CD4-positive, alpha-beta T cell (primary cell): ENCODE data around the gene FIZ1. TPM values are rescaled to one million over a fixed set of nuclear protein-coding genes. Genes with fewer than 3 reads are reported as not detected.
A peak's percentile ranks its signal among the peaks of the same experiment; 100 is the strongest.

Source experiments
- ATAC-seq: fragments of 200-7000 bp; cut with Tn5 transposase; one replicate; pipeline ENCODE4 v1.10.0; 2022; ENCODE audit warnings: mild to moderate bottlenecking; ENCODE audit not compliant: poor library complexity
- CTCF ChIA-PET: fragments of 350-600 bp; sonication (Branson Sonifier 250); formaldehyde crosslinking; loops from one replicate; lab custom pipeline; 2021; ENCODE audit warnings: antibody characterized with exemption, inconsistent platforms; lab: Charles Lee
- POLR2A ChIA-PET: fragments of 350-600 bp; sonication (Branson Sonifier 250); formaldehyde crosslinking; loops from one replicate; lab custom pipeline; 2021; ENCODE audit warnings: antibody characterized with exemption, inconsistent platforms; lab: Charles Lee
- DNase-seq, 14 experiments: peaks; one replicate each; pipeline ENCODE4 v3.0.0-alpha.2; 2013 to 2020; ENCODE audit warnings: mixed read lengths in 2 of 14
- H3K27ac ChIP-seq, 2 donors: one replicate each; pipeline versions ENCODE4 v1.5.1 to v1.7.0; 2013; ENCODE audit warnings: low read length in 2 of 2, low read depth in 1 of 2, mild to moderate bottlenecking in 1 of 2
- H3K27me3 ChIP-seq, 2 experiments: 1 replicate in 1 of 2; 2 replicates in 1 of 2; pipeline versions ENCODE4 v1.6.1 to v1.7.0; 2013; ENCODE audit warnings: low read length in 2 of 2, control low read depth in 1 of 2, mild to moderate bottlenecking in 1 of 2, moderate library complexity in 1 of 2; ENCODE audit not compliant: insufficient read depth in 2 of 2, control insufficient read depth in 1 of 2
- H3K36me3 ChIP-seq: one replicate; pipeline ENCODE4 v1.6.1; 2013; ENCODE audit warnings: low read length, control low read depth; ENCODE audit not compliant: insufficient read depth
- H3K4me1 ChIP-seq: one replicate; pipeline ENCODE4 v1.6.1; 2013; ENCODE audit warnings: low read length, control low read depth; ENCODE audit not compliant: insufficient read depth
- H3K4me3 ChIP-seq: one replicate; pipeline ENCODE4 v1.5.1; 2013; ENCODE audit warnings: mild to moderate bottlenecking, low read length, moderate library complexity
- H3K9me3 ChIP-seq, 2 experiments: 1 replicate in 1 of 2; 2 replicates in 1 of 2; pipeline versions ENCODE4 v1.6.1 to v1.7.0; 2013; ENCODE audit warnings: low read length in 2 of 2, mild to moderate bottlenecking in 2 of 2, control low read depth in 1 of 2, moderate library complexity in 1 of 2; ENCODE audit not compliant: control insufficient read depth in 1 of 2, insufficient read depth in 1 of 2
- H3K27ac Mint-ChIP-seq: one replicate; pipeline ENCODE4 v1.8.0; 2020; ENCODE audit warnings: mixed read lengths
- H3K27me3 Mint-ChIP-seq: one replicate; pipeline ENCODE4 v1.8.0; 2021; ENCODE audit warnings: mixed read lengths
- H3K36me3 Mint-ChIP-seq: one replicate; pipeline ENCODE4 v1.8.0; 2021; ENCODE audit warnings: low read depth, mixed read lengths
- H3K4me1 Mint-ChIP-seq: one replicate; pipeline ENCODE4 v1.8.0; 2021; ENCODE audit warnings: low read depth, mixed read lengths
- H3K4me3 Mint-ChIP-seq: one replicate; pipeline ENCODE4 v1.8.0; 2020; ENCODE audit warnings: mild to moderate bottlenecking, mixed read lengths
- H3K9me3 Mint-ChIP-seq: one replicate; pipeline ENCODE4 v1.8.0; 2020; ENCODE audit warnings: mixed read lengths
- CTCF ChIP-seq: fragments of 200-600 bp; IDR thresholded peaks from one replicate; pipeline ENCODE4 v1.8.0; 2022; ENCODE audit warnings: antibody characterized with exemption, mild to moderate bottlenecking
- intact Hi-C, 2 experiments: fragments of 100-400 bp; cut with DNase I in 1 of 2; cut with micrococcal nuclease in 1 of 2; formaldehyde crosslinking; loops; one replicate each; pipeline versions ENCODE4 v1.15.1 to v1.9.0; 2023 to 2025; cut with DNase I, micrococcal nuclease
- total RNA-seq, 174 experiments: library from RNA in 2 of 174; stranded (reverse) in 2 of 174; gene quantifications; one replicate each; pipeline ENCODE4 v1.2.3 and lab custom pipeline; 2021 to 2026

Gene FIZ1
- total RNA-seq, 2 experiments from 2014 or later = 5.5 to 7.3 TPM

- Histone ChIP-seq H3K4me3 (no peak overlapping the region), H3K4me1 (peaks cover 56% of the 10 kb centered on the region), H3K27me3 (no peaks in the 10 kb centered on the region), H3K27ac (no peak overlapping the region), H3K36me3 (peaks cover 8% of the 10 kb centered on the region), H3K9me3 (no peaks in the 10 kb centered on the region)
- intact Hi-C loops = loop anchor here in 1 of 2 experiments (1.0 kb wide), 1 partner anchor 18 kb away; the partner anchor contains the start of gene ZNF865
- peak overlapping the region; percentile 100 for H3K27ac Mint-ChIP-seq
- peaks cover 56% of the 10 kb centered on the region for H3K4me1 Mint-ChIP-seq
- CTCF ChIA-PET = interaction anchor here (1.1 to 5.4 kb wide), 3 partner anchors 8 to 119 kb away, joined by 3 to 60 read pairs (median 3); partner anchors contain the start of gene ZNF865
- ATAC-seq = no peak
- H3K36me3 Mint-ChIP-seq = peaks cover 28% of the 10 kb centered on the region
- TF ChIP-seq CTCF = no peak
- DNase-seq = no peak
- H3K27me3 Mint-ChIP-seq = no peaks in the 10 kb centered on the region
- POLR2A ChIA-PET = interaction anchor here (2.7 to 4.8 kb wide), 4 partner anchors 10 to 24 kb away, joined by 11 to 50 read pairs (median 44); partner anchors contain the start of genes FIZ1, ZNF524 and ZNF865
- H3K9me3 Mint-ChIP-seq = no peaks in the 10 kb centered on the region
- H3K4me3 Mint-ChIP-seq = peak overlapping the region; percentile 15
Measured at GRCh38 chr19:55623130-55623529, 23.8 kb upstream of the FIZ1 start.

DNA sequence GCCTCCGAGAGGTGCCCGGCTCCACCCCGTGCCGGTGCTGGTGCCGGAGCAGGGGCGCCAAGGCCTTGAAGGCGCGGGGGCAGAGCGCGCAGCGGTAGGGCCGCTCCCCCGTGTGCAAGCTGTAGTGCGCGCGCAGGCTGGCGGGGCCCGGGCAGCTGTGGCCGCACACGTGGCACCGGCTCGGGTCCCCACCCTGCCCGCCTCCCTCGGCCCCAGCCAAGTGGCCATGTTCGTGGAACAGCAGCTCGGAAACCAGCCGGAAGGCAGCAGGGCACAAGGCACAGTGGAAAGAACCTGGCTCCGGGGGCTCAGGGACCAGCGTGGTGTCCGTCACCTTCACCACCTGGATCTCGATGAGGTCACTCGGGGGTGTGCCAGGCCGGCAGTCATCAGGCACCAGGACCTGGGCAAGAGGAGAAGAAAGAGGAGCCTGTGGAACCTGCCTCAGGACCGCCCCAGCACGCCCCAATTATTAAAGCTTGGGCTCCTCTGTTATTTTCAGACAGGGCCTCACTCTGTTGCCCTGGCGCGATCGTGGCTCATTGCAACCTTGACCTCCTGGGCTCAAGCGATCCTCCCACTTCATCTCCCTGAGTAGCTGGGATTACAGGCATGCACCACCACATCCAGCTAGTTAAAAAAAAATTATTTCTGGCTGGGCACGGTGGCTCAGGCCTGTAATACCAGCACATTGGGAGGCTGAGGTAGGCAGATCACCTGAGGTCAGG is 23.1 kb upstream of the FIZ1 start:
- no peaks in the 10 kb centered on the region for H3K27me3 ChIP-seq
- DNase-seq (peak in 1 of 14 experiments; percentile 41), ATAC-seq (no peak)
- intact Hi-C loops = no loop called here
- H3K27ac ChIP-seq = no peak overlapping the region
- H3K27ac Mint-ChIP-seq = no peak overlapping the region
- POLR2A ChIA-PET = interaction anchor here (2.7 kb wide), 1 partner anchor 23 kb away, joined by 42 read pairs; the partner anchor contains the start of genes FIZ1 and ZNF524
- H3K4me1 ChIP-seq = peaks cover 53% of the 10 kb centered on the region
- no peaks in the 10 kb centered on the region for H3K9me3 ChIP-seq
- H3K4me3 Mint-ChIP-seq = no peak overlapping the region
- peaks cover 13% of the 10 kb centered on the region for H3K36me3 ChIP-seq
- CTCF ChIA-PET = interaction anchor here (1.1 to 5.4 kb wide), 3 partner anchors 9 to 119 kb away, joined by 3 to 60 read pairs (median 3); partner anchors contain the start of gene ZNF865
- no peaks in the 10 kb centered on the region for H3K27me3 Mint-ChIP-seq
- H3K4me3 ChIP-seq = no peak overlapping the region
- no peaks in the 10 kb centered on the region for H3K9me3 Mint-ChIP-seq
- TF ChIP-seq CTCF = no peak
- H3K4me1 Mint-ChIP-seq = peaks cover 56% of the 10 kb centered on the region
- H3K36me3 Mint-ChIP-seq = peaks cover 33% of the 10 kb centered on the region

- Mint-ChIP-seq H3K36me3 (peaks cover 37% of the 10 kb centered on the region), H3K9me3 (no peaks in the 10 kb centered on the region), H3K4me1 (peaks cover 51% of the 10 kb centered on the region), H3K27ac (no peak overlapping the region), H3K4me3 (no peak overlapping the region), H3K27me3 (no peaks in the 10 kb centered on the region)
- Histone ChIP-seq H3K27me3 (no peaks in the 10 kb centered on the region), H3K4me1 (peaks cover 47% of the 10 kb centered on the region), H3K4me3 (no peak overlapping the region), H3K36me3 (peaks cover 19% of the 10 kb centered on the region), H3K9me3 (no peaks in the 10 kb centered on the region), H3K27ac (no peak overlapping the region)
- ChIA-PET POLR2A (no interaction called here), CTCF (interaction anchor here (1.1 to 4.8 kb wide), 2 partner anchors 9 to 16 kb away, joined by 3 to 28 read pairs; partner anchors contain the start of gene ZNF865)
- no peak for TF ChIP-seq CTCF
- intact Hi-C loops = no loop called here
- DNase-seq = peak in 1 of 14 experiments; percentile 39
- ATAC-seq = no peak
Measured at GRCh38 chr19:55621673-55622231, 22.4 kb upstream of the FIZ1 start.
